ENCODE measurements around the gene NCOR1. TPM values are rescaled to one million over a fixed set of nuclear protein-coding genes. Genes with fewer than 3 reads are reported as not detected.

The NCOR1 gene
- polyA plus RNA-seq, 2 of the 4 experiments (the other 2 are of a cell fraction), result 65.5 to 190 TPM

GRCh38 chr17:16027708-16028584 is 187.4 kb downstream of the NCOR1 start (continued):
- TF ChIP-seq REST (IDR thresholded peaks at IDR 0.05) (no peak), MAZ (IDR thresholded peaks at IDR 0.05; ENCODE audit: borderline replicate concordance, low read depth, low read length) (no peak), CBX2 (IDR thresholded peaks at IDR 0.05; ENCODE audit: borderline replicate concordance, low read depth) (no peak), NFE2L2 (conservative IDR thresholded peaks at IDR 0.05; ENCODE audit: low read length) (no peak), HEYL (CRISPR knock-in tag; IDR thresholded peaks at IDR 0.05) (no peak), GATA3 (IDR thresholded peaks at IDR 0.05; ENCODE audit: borderline replicate concordance) (peak; percentile 36; the same call in 1 of the 2 replicates), RFX5 (IDR thresholded peaks at IDR 0.05) (0 out of 2 replicates have a peak, but pooled peaks have one; percentile 36), POLR2A (IDR thresholded peaks at IDR 0.05; ENCODE audit: low read length) (no peak), CTCF (IDR thresholded peaks at IDR 0.05) (no peak), JUN (IDR thresholded peaks at IDR 0.05) (peak; percentile 74 to 77; a peak in 4 of 5 replicates), EHF (CRISPR knock-in tag; IDR thresholded peaks at IDR 0.05) (no peak), SREBF2 (IDR thresholded peaks at IDR 0.05) (no peak), BHLHE40 (IDR thresholded peaks at IDR 0.05; ENCODE audit: low read depth, low read length) (no peak), FOXS1 (CRISPR knock-in tag; IDR thresholded peaks at IDR 0.05) (peak; percentile 87; the same call in 1 of the 2 replicates), ZSCAN20 (CRISPR knock-in tag; IDR thresholded peaks at IDR 0.05) (peak; percentile 63; the same call in 1 of the 2 replicates), MYC (IDR thresholded peaks at IDR 0.05; ENCODE audit: borderline replicate concordance, low read length) (peak; percentile 35; the same call in 1 of the 2 replicates), HDAC2 (IDR thresholded peaks at IDR 0.05) (no peak), FOSL2 (IDR thresholded peaks at IDR 0.05) (peak; percentile 97), FOSL2 (CRISPR knock-in tag; IDR thresholded peaks at IDR 0.05) (peak; percentile 98), CEBPB (IDR thresholded peaks at IDR 0.05) (peak; percentile 11 to 59; a peak in 2 of 4 replicates), PHF8 (IDR thresholded peaks at IDR 0.05; ENCODE audit: borderline replicate concordance, low read depth) (no peak), TFCP2L1 (CRISPR knock-in tag; IDR thresholded peaks at IDR 0.05) (no peak; the same call in 1 of the 2 replicates), NR3C1 (IDR thresholded peaks at IDR 0.05) (no peak), CHD2 (IDR thresholded peaks at IDR 0.05; ENCODE audit: low read length, partially characterized antibody) (no peak), EP300 (IDR thresholded peaks at IDR 0.05) (peak in 1 of 2 experiments; percentile 60; a peak in 1 of 5 replicates), FOSB (CRISPR knock-in tag; IDR thresholded peaks at IDR 0.05) (no peak), RCOR1 (IDR thresholded peaks at IDR 0.05; ENCODE audit: low read depth, low read length) (no peak), HOXA7 (CRISPR knock-in tag; IDR thresholded peaks at IDR 0.05) (peak; percentile 77; the same call in 1 of the 2 replicates), KDM5A (IDR thresholded peaks at IDR 0.05) (no peak), ZNF302 (CRISPR knock-in tag; IDR thresholded peaks at IDR 0.05) (peak; percentile 14; the same call in 1 of the 2 replicates)
- TF ChIP-seq, protein P1, sequence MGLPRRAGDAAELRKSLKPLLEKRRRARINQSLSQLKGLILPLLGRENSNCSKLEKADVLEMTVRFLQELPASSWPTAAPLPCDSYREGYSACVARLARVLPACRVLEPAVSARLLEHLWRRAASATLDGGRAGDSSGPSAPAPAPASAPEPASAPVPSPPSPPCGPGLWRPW (IDR thresholded peaks at IDR 0.05), result no peak
- TF ChIP-seq, protein P2, sequence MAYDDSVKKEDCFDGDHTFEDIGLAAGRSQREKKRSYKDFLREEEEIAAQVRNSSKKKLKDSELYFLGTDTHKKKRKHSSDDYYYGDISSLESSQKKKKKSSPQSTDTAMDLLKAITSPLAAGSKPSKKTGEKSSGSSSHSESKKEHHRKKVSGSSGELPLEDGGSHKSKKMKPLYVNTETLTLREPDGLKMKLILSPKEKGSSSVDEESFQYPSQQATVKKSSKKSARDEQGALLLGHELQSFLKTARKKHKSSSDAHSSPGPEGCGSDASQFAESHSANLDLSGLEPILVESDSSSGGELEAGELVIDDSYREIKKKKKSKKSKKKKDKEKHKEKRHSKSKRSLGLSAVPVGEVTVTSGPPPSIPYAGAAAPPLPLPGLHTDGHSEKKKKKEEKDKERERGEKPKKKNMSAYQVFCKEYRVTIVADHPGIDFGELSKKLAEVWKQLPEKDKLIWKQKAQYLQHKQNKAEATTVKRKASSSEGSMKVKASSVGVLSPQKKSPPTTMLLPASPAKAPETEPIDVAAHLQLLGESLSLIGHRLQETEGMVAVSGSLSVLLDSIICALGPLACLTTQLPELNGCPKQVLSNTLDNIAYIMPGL (CRISPR knock-in tag; IDR thresholded peaks at IDR 0.05; ENCODE audit: borderline replicate concordance), result no peak
- TF ChIP-seq, protein P3, sequence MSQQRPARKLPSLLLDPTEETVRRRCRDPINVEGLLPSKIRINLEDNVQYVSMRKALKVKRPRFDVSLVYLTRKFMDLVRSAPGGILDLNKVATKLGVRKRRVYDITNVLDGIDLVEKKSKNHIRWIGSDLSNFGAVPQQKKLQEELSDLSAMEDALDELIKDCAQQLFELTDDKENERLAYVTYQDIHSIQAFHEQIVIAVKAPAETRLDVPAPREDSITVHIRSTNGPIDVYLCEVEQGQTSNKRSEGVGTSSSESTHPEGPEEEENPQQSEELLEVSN (IDR thresholded peaks at IDR 0.05; ENCODE audit: borderline replicate concordance, low read depth), result no peak
- TF ChIP-seq, protein P4, sequence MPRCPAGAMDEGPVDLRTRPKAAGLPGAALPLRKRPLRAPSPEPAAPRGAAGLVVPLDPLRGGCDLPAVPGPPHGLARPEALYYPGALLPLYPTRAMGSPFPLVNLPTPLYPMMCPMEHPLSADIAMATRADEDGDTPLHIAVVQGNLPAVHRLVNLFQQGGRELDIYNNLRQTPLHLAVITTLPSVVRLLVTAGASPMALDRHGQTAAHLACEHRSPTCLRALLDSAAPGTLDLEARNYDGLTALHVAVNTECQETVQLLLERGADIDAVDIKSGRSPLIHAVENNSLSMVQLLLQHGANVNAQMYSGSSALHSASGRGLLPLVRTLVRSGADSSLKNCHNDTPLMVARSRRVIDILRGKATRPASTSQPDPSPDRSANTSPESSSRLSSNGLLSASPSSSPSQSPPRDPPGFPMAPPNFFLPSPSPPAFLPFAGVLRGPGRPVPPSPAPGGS (IDR thresholded peaks at IDR 0.05), result no peak
